ENCODE measurements around the gene SORCS2. TPM values are rescaled to one million over a fixed set of nuclear protein-coding genes. Genes with fewer than 3 reads are reported as not detected.

The SORCS2 gene
- total and polyA plus RNA-seq, 2 donors (not counting 1 experiment from before 2014, with no cell fraction given): not detected

- Mint-ChIP-seq H3K4me3 (no peak overlapping the region), H3K27me3 (peaks cover 3% of the 10 kb centered on the region), H3K4me1 (no peaks in the 10 kb centered on the region), H3K9me3 (ENCODE audit: insufficient read depth) (no peaks in the 10 kb centered on the region), H3K27ac (no peak overlapping the region)
- Histone ChIP-seq H3K36me3 (replicated peaks in 1 of 2; ENCODE audit: control extremely low read depth in 1 of 2, control insufficient read depth in 1 of 2, extremely low read depth in 1 of 2, insufficient read depth in 2 of 2, low read length in 1 of 2) (no peaks in the 10 kb centered on the region), H3K79me2 (ENCODE audit: control insufficient read depth, insufficient read depth, low read length) (no peaks in the 10 kb centered on the region), H3K4me3 (ENCODE audit: control extremely low read depth in 1 of 5, extremely low read depth in 1 of 5, insufficient read depth in 1 of 5, low read depth in 2 of 5, low read length in 4 of 5) (no peak overlapping the region), H4K20me1 (ENCODE audit: control insufficient read depth, insufficient read depth, low read length, poor library complexity, severe bottlenecking) (no peaks in the 10 kb centered on the region), H3K4me2 (replicated peaks; ENCODE audit: low read depth, low read length, poor library complexity, severe bottlenecking) (no peak overlapping the region), H3K4me1 (ENCODE audit: control insufficient read depth in 2 of 2, insufficient read depth in 2 of 2, low read length in 2 of 2) (no peaks in the 10 kb centered on the region), H3K27ac (ENCODE audit: low read length in 2 of 2) (no peak overlapping the region), H3K9me3 (ENCODE audit: control extremely low read depth in 1 of 3, control insufficient read depth in 2 of 3, insufficient read depth in 1 of 3, low read length in 2 of 3) (peaks cover 0 to 4% (median 0%) of the 10 kb centered on the region in 3 donors), H3K27me3 (replicated peaks in 1 of 4; ENCODE audit: control extremely low read depth in 1 of 4, control insufficient read depth in 3 of 4, insufficient read depth in 4 of 4, low read length in 3 of 4) (no peaks in the 10 kb centered on the region), H3K9ac (ENCODE audit: low read length) (no peak overlapping the region), H2AFZ (ENCODE audit: insufficient read depth, low read depth, low read length, poor library complexity, severe bottlenecking) (no peak overlapping the region)
- CTCF ChIA-PET: no interaction called here
- POLR2A ChIA-PET: no interaction called here
- TF ChIP-seq CTCF (IDR thresholded peaks at IDR 0.05) (no peak), EZH2 (IDR thresholded peaks at IDR 0.05; ENCODE audit: borderline replicate concordance, insufficient read depth, low read depth, low read length, poor library complexity, severe bottlenecking) (no peak)
- ATAC-seq (ENCODE audit: low read depth) (no peak), DNase-seq (no peak)
- WGBS (ENCODE audit: insufficient coverage): 76% methylated on average over 13 of the region's 21 CpGs
- intact Hi-C loops (cut with micrococcal nuclease): no loop called here
Observed at GRCh38 chr4:7206911-7207567, 14.7 kb downstream of the SORCS2 start.

DNA sequence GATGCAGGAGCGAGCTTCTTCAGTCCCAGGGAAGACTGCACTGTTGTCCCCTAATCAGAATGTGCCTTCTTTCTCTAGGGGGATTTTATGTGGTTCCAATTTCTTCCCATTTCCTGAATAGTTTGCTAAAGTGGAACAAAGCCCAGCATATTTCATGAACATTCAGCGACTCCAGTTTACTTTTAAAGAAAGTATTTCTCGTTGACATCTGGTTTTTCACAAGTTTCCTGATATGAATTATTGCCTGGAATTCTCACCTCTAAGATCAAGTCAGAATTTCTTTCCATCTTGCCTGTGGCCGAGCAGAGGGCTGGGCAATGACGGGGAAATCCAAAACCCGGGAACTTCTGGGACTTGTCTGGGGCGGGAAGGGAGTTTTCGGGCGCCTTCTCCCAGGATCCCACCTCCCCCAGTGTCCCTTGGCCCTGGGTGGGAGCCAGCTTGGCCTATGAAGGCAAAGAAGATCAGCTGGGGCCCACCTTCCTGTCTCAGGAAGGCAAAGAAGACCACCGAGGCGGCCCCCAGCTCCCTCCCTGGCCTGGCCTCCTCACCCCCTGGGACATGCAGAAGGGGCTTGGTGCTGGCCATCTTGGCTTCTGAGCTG lies 15.4 kb downstream of the SORCS2 start:
- Histone ChIP-seq H3K9me3 (ENCODE audit: control extremely low read depth in 1 of 3, control insufficient read depth in 2 of 3, insufficient read depth in 1 of 3, low read length in 2 of 3) (peaks cover 0 to 4% (median 0%) of the 10 kb centered on the region in 3 donors), H3K79me2 (ENCODE audit: control insufficient read depth, insufficient read depth, low read length) (no peaks in the 10 kb centered on the region), H3K4me1 (ENCODE audit: control insufficient read depth in 2 of 2, insufficient read depth in 2 of 2, low read length in 2 of 2) (no peaks in the 10 kb centered on the region), H2AFZ (ENCODE audit: insufficient read depth, low read depth, low read length, poor library complexity, severe bottlenecking) (no peak overlapping the region), H3K4me3 (ENCODE audit: control extremely low read depth in 1 of 5, extremely low read depth in 1 of 5, insufficient read depth in 1 of 5, low read depth in 2 of 5, low read length in 4 of 5) (no peak overlapping the region), H3K27ac (ENCODE audit: low read length in 2 of 2) (no peak overlapping the region), H3K9ac (ENCODE audit: low read length) (no peak overlapping the region), H4K20me1 (ENCODE audit: control insufficient read depth, insufficient read depth, low read length, poor library complexity, severe bottlenecking) (no peaks in the 10 kb centered on the region), H3K4me2 (replicated peaks; ENCODE audit: low read depth, low read length, poor library complexity, severe bottlenecking) (no peak overlapping the region), H3K36me3 (replicated peaks in 1 of 2; ENCODE audit: control extremely low read depth in 1 of 2, control insufficient read depth in 1 of 2, extremely low read depth in 1 of 2, insufficient read depth in 2 of 2, low read length in 1 of 2) (no peaks in the 10 kb centered on the region), H3K27me3 (replicated peaks in 1 of 4; ENCODE audit: control extremely low read depth in 1 of 4, control insufficient read depth in 3 of 4, insufficient read depth in 4 of 4, low read length in 3 of 4) (no peaks in the 10 kb centered on the region)
- Mint-ChIP-seq H3K27me3 (peaks cover 3% of the 10 kb centered on the region), H3K9me3 (ENCODE audit: insufficient read depth) (no peaks in the 10 kb centered on the region), H3K4me1 (no peaks in the 10 kb centered on the region), H3K4me3 (no peak overlapping the region), H3K27ac (no peak overlapping the region)
- no peak for ATAC-seq (ENCODE audit: low read depth)
- no peak for DNase-seq
- WGBS (ENCODE audit: insufficient coverage): 78% methylated on average over 11 of the region's 11 CpGs
- ChIA-PET POLR2A (no interaction called here), CTCF (no interaction called here)
- TF ChIP-seq EZH2 (IDR thresholded peaks at IDR 0.05; ENCODE audit: borderline replicate concordance, insufficient read depth, low read depth, low read length, poor library complexity, severe bottlenecking): no peak
- no peak for TF ChIP-seq CTCF (IDR thresholded peaks at IDR 0.05)
- intact Hi-C loops (cut with micrococcal nuclease): no loop called here
